ENCODE data around the gene PRKCB.

- TF ChIP-seq CTCF (IDR thresholded peaks at IDR 0.05; ENCODE audit: insufficient read depth, low read length, poor library complexity, severe bottlenecking) (no peak), EZH2phosphoT487 (conservative IDR thresholded peaks at IDR 0.05; ENCODE audit: low read length) (no peak)
Observed at GRCh38 chr16:23871924-23872323, 36.1 kb downstream of the PRKCB start.

Measured in SU-DHL-6 (cell line).